NOMO-1 treated with DMSO at 0.1 percent for 48 hours (cell line): Measurements from ENCODE around the gene TXNRD2.
"Not testable (repeated sequence)": the region's sequence is repeated elsewhere in the genome, so short reads cannot be mapped to it uniquely, and the experiment has no call there.

Source experiments
- DNase-seq: peaks from one replicate; lab custom pipeline; 2025; ENCODE audit not compliant: unreplicated experiment; lab: John Stamatoyannopoulos, UW

TXNRD2 gene

GRCh38 chr22:19951346-19951745 is 9.7 kb upstream of the TXNRD2 start:
- no peak for DNase-seq

GRCh38 chr22:19948057-19948760 is 6.6 kb upstream of the TXNRD2 start:
- DNase-seq, result no peak

- peak; percentile 37 for DNase-seq
Measured at GRCh38 chr22:19943082-19944026, 1.7 kb upstream of the TXNRD2 start.

GRCh38 chr22:19942157-19943081 is 801 bp upstream of the TXNRD2 start:
- DNase-seq, result peak; percentile 38

GRCh38 chr22:19940536-19941364 is 868 bp downstream of the TXNRD2 start:
- no peak for DNase-seq

GRCh38 chr22:19937616-19938473 is 3.8 kb downstream of the TXNRD2 start:
- peak; percentile 80 for DNase-seq

GRCh38 chr22:19936513-19936912 is 5.1 kb downstream of the TXNRD2 start:
- no peak for DNase-seq

GRCh38 chr22:19935123-19935718 is 6.4 kb downstream of the TXNRD2 start:
- not testable (repeated sequence) for DNase-seq

- DNase-seq, result no peak
Measured at GRCh38 chr22:19933341-19934241, 8.0 kb downstream of the TXNRD2 start.

- DNase-seq, result no peak
Measured at GRCh38 chr22:19932367-19933206, 9.0 kb downstream of the TXNRD2 start.

GRCh38 chr22:19931514-19931913 is 10.1 kb downstream of the TXNRD2 start:
- DNase-seq, result no peak

GRCh38 chr22:19930551-19931486 is 10.8 kb downstream of the TXNRD2 start:
- no peak for DNase-seq

- DNase-seq, result no peak
Measured at GRCh38 chr22:19929586-19930550, 11.8 kb downstream of the TXNRD2 start.

GRCh38 chr22:19928207-19928606 is 13.4 kb downstream of the TXNRD2 start:
- DNase-seq, result no peak

- DNase-seq, result no peak
Measured at GRCh38 chr22:19927696-19928095, 13.9 kb downstream of the TXNRD2 start.
